Measurements from ENCODE around the gene COL24A1. TPM values are rescaled to one million over a fixed set of nuclear protein-coding genes. Genes with fewer than 3 reads are reported as not detected.

The COL24A1 gene
- total RNA-seq, 1 experiment from 2014 or later, result 1.1 TPM

DNA sequence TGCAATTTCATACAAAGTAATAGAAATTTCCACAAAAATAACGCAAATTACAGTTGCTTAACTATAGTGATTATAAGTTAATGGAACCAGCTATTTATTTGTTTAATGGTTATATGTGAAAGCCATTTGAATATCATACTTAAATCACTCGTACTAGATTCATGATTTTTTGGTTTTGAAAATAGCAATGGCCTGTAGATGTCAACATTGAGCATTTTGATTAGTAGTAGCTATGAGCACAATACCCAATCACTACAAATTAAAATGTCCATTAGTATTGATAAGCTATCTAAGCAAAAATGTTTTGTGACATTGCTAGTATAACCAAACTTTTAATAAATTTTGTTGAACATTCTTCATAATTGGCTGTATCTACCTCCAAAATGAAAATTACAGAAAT, 10.0 kb downstream of the COL24A1 start (continued):
- TF ChIP-seq, protein P1, sequence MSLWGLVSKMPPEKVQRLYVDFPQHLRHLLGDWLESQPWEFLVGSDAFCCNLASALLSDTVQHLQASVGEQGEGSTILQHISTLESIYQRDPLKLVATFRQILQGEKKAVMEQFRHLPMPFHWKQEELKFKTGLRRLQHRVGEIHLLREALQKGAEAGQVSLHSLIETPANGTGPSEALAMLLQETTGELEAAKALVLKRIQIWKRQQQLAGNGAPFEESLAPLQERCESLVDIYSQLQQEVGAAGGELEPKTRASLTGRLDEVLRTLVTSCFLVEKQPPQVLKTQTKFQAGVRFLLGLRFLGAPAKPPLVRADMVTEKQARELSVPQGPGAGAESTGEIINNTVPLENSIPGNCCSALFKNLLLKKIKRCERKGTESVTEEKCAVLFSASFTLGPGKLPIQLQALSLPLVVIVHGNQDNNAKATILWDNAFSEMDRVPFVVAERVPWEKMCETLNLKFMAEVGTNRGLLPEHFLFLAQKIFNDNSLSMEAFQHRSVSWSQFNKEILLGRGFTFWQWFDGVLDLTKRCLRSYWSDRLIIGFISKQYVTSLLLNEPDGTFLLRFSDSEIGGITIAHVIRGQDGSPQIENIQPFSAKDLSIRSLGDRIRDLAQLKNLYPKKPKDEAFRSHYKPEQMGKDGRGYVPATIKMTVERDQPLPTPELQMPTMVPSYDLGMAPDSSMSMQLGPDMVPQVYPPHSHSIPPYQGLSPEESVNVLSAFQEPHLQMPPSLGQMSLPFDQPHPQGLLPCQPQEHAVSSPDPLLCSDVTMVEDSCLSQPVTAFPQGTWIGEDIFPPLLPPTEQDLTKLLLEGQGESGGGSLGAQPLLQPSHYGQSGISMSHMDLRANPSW (CRISPR knock-in tag; conservative IDR thresholded peaks at IDR 0.05; ENCODE audit: low read depth), result no peak
- TF ChIP-seq NFE2L1 (CRISPR knock-in tag; IDR thresholded peaks at IDR 0.05) (no peak), ZNF138 (CRISPR knock-in tag; conservative IDR thresholded peaks at IDR 0.05) (no peak)

- Mint-ChIP-seq H3K27ac (no peak overlapping the region), H3K27me3 (ENCODE audit: low read depth) (no peaks in the 10 kb centered on the region; the same call in 1 of the 2 replicates), H3K36me3 (no peaks in the 10 kb centered on the region), H3K9me3 (no peaks in the 10 kb centered on the region), H3K4me3 (no peak overlapping the region), H3K4me1 (no peaks in the 10 kb centered on the region)
- no peak for DNase-seq (ENCODE audit: low spot score)
- ChIA-PET POLR2A (no interaction called here), CTCF (no interaction called here)
- TF ChIP-seq, protein P2, sequence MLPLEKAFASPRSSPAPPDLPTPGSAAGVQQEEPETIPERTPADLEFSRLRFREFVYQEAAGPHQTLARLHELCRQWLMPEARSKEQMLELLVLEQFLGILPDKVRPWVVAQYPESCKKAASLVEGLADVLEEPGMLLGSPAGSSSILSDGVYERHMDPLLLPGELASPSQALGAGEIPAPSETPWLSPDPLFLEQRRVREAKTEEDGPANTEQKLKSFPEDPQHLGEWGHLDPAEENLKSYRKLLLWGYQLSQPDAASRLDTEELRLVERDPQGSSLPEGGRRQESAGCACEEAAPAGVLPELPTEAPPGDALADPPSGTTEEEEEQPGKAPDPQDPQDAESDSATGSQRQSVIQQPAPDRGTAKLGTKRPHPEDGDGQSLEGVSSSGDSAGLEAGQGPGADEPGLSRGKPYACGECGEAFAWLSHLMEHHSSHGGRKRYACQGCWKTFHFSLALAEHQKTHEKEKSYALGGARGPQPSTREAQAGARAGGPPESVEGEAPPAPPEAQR (CRISPR knock-in tag; IDR thresholded peaks at IDR 0.05), result no peak
- no peak for ATAC-seq
Observed at GRCh38 chr1:86140281-86140880, 16.2 kb downstream of the COL24A1 start.

- ATAC-seq, result no peak
- no peak for TF ChIP-seq NFE2L1 (CRISPR knock-in tag; IDR thresholded peaks at IDR 0.05)
- TF ChIP-seq, protein P3, sequence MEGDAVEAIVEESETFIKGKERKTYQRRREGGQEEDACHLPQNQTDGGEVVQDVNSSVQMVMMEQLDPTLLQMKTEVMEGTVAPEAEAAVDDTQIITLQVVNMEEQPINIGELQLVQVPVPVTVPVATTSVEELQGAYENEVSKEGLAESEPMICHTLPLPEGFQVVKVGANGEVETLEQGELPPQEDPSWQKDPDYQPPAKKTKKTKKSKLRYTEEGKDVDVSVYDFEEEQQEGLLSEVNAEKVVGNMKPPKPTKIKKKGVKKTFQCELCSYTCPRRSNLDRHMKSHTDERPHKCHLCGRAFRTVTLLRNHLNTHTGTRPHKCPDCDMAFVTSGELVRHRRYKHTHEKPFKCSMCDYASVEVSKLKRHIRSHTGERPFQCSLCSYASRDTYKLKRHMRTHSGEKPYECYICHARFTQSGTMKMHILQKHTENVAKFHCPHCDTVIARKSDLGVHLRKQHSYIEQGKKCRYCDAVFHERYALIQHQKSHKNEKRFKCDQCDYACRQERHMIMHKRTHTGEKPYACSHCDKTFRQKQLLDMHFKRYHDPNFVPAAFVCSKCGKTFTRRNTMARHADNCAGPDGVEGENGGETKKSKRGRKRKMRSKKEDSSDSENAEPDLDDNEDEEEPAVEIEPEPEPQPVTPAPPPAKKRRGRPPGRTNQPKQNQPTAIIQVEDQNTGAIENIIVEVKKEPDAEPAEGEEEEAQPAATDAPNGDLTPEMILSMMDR (IDR thresholded peaks at IDR 0.05), result no peak
- TF ChIP-seq, protein P4, sequence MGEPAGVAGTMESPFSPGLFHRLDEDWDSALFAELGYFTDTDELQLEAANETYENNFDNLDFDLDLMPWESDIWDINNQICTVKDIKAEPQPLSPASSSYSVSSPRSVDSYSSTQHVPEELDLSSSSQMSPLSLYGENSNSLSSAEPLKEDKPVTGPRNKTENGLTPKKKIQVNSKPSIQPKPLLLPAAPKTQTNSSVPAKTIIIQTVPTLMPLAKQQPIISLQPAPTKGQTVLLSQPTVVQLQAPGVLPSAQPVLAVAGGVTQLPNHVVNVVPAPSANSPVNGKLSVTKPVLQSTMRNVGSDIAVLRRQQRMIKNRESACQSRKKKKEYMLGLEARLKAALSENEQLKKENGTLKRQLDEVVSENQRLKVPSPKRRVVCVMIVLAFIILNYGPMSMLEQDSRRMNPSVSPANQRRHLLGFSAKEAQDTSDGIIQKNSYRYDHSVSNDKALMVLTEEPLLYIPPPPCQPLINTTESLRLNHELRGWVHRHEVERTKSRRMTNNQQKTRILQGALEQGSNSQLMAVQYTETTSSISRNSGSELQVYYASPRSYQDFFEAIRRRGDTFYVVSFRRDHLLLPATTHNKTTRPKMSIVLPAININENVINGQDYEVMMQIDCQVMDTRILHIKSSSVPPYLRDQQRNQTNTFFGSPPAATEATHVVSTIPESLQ (CRISPR knock-in tag; IDR thresholded peaks at IDR 0.05), result no peak
- TF ChIP-seq FOXP1 (CRISPR knock-in tag; IDR thresholded peaks at IDR 0.05; ENCODE audit: borderline replicate concordance), result no peak
- no peak for TF ChIP-seq ARID4B (CRISPR knock-in tag; IDR thresholded peaks at IDR 0.05; ENCODE audit: borderline replicate concordance)
- TF ChIP-seq ZNF423 (CRISPR knock-in tag; IDR thresholded peaks at IDR 0.05), result no peak
- no peak for TF ChIP-seq ZNF263 (CRISPR knock-in tag; IDR thresholded peaks at IDR 0.05; ENCODE audit: low read depth)
- TF ChIP-seq ATF1 (CRISPR knock-in tag; IDR thresholded peaks at IDR 0.05), result no peak
- no peak for TF ChIP-seq AR (CRISPR knock-in tag; IDR thresholded peaks at IDR 0.05)
- TF ChIP-seq ZNF416 (CRISPR knock-in tag; IDR thresholded peaks at IDR 0.05), result no peak
- POLR2A ChIA-PET, result no interaction called here
- no peak for DNase-seq (ENCODE audit: low spot score)
- no peaks in the 10 kb centered on the region for H3K4me1 Mint-ChIP-seq
- H3K36me3 Mint-ChIP-seq, result no peaks in the 10 kb centered on the region
- no peak overlapping the region for H3K4me3 Mint-ChIP-seq
- H3K27ac Mint-ChIP-seq, result no peak overlapping the region
- CTCF ChIA-PET, result no interaction called here
- H3K27me3 Mint-ChIP-seq (ENCODE audit: low read depth), result no peaks in the 10 kb centered on the region; the same call in 1 of the 2 replicates
- H3K9me3 Mint-ChIP-seq, result no peaks in the 10 kb centered on the region
Observed at GRCh38 chr1:86138746-86139145, 17.8 kb downstream of the COL24A1 start.
